ENCODE data around the gene MYBL2. TPM values are rescaled to one million over a fixed set of nuclear protein-coding genes. Genes with fewer than 3 reads are reported as not detected.

The MYBL2 gene
- polyA plus RNA-seq, 3 donors = 0.08 to 0.10 TPM; not detected in 1

GRCh38 chr20:43752051-43752360, 85.1 kb downstream of the MYBL2 start:
- peak overlapping the region in 1 of 3 experiments; percentile 47 for H3K4me3 ChIP-seq (replicated peaks in 1 of 3; ENCODE audit: low read depth in 2 of 3, low read length in 3 of 3)
- H3K9me3 Mint-ChIP-seq = peaks cover 8 to 28% (median 15%) of the 10 kb centered on the region in 7 donors
- H3K79me2 ChIP-seq (ENCODE audit: insufficient read depth, low read length) = no peaks in the 10 kb centered on the region
- H3K9me3 ChIP-seq (replicated peaks in 1 of 2; ENCODE audit: control insufficient read depth in 1 of 2, insufficient read depth in 1 of 2, low read length in 2 of 2) = peaks cover 9 to 13% of the 10 kb centered on the region in 2 donors
- H3K36me3 ChIP-seq (replicated peaks in 1 of 2; ENCODE audit: control insufficient read depth in 1 of 2, insufficient read depth in 2 of 2, low read length in 2 of 2) = no peaks in the 10 kb centered on the region
- 71% methylated on average over 1 of the region's 4 CpGs for WGBS (ENCODE audit: insufficient coverage)
- H3K27me3 ChIP-seq (ENCODE audit: control insufficient read depth in 2 of 2, insufficient read depth in 2 of 2, low read length in 2 of 2) = peaks cover 27 to 45% of the 10 kb centered on the region in 2 donors
- no peak for DNase-seq
- peak overlapping the region; percentile 22 for H3K9ac ChIP-seq (ENCODE audit: insufficient read depth, low read length, poor library complexity, severe bottlenecking)
- H3K36me3 Mint-ChIP-seq = peaks cover 11 to 13% of the 10 kb centered on the region in 2 donors
- H3K4me1 ChIP-seq (ENCODE audit: control insufficient read depth in 1 of 2, insufficient read depth in 2 of 2, low read length in 2 of 2) = peaks cover 56 to 61% of the 10 kb centered on the region in 2 donors
- peak overlapping the region in 6 of 7 donors; percentile 23 to 92 (median 84) for H3K27ac Mint-ChIP-seq
- peak overlapping the region; percentile 63 for H3K4me2 ChIP-seq (replicated peaks; ENCODE audit: extremely low read depth, low read length, poor library complexity, severe bottlenecking)
- H3K4me1 Mint-ChIP-seq = peaks cover 50% of the 10 kb centered on the region
- TF ChIP-seq, protein P1, sequence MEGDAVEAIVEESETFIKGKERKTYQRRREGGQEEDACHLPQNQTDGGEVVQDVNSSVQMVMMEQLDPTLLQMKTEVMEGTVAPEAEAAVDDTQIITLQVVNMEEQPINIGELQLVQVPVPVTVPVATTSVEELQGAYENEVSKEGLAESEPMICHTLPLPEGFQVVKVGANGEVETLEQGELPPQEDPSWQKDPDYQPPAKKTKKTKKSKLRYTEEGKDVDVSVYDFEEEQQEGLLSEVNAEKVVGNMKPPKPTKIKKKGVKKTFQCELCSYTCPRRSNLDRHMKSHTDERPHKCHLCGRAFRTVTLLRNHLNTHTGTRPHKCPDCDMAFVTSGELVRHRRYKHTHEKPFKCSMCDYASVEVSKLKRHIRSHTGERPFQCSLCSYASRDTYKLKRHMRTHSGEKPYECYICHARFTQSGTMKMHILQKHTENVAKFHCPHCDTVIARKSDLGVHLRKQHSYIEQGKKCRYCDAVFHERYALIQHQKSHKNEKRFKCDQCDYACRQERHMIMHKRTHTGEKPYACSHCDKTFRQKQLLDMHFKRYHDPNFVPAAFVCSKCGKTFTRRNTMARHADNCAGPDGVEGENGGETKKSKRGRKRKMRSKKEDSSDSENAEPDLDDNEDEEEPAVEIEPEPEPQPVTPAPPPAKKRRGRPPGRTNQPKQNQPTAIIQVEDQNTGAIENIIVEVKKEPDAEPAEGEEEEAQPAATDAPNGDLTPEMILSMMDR (IDR thresholded peaks at IDR 0.05) = no peak
- intact Hi-C loops (cut with micrococcal nuclease) = loop anchor here in 1 of 2 donors (2.0 to 5.0 kb wide), 2 partner anchors 190 to 329 kb away; no protein-coding TSS in a partner anchor
- H3K4me3 Mint-ChIP-seq = peak overlapping the region in 1 of 2 donors; percentile 86
- H3K27me3 Mint-ChIP-seq (ENCODE audit: low read depth in 3 of 3) = peaks cover 46 to 63% (median 57%) of the 10 kb centered on the region in 3 donors
- H2AFZ ChIP-seq (ENCODE audit: insufficient read depth, low read depth, low read length, poor library complexity, severe bottlenecking) = no peak overlapping the region
- H4K20me1 ChIP-seq (ENCODE audit: insufficient read depth, low read length) = no peaks in the 10 kb centered on the region
- H3K27ac ChIP-seq (ENCODE audit: low read depth in 1 of 2, low read length in 2 of 2) = no peak overlapping the region

DNA sequence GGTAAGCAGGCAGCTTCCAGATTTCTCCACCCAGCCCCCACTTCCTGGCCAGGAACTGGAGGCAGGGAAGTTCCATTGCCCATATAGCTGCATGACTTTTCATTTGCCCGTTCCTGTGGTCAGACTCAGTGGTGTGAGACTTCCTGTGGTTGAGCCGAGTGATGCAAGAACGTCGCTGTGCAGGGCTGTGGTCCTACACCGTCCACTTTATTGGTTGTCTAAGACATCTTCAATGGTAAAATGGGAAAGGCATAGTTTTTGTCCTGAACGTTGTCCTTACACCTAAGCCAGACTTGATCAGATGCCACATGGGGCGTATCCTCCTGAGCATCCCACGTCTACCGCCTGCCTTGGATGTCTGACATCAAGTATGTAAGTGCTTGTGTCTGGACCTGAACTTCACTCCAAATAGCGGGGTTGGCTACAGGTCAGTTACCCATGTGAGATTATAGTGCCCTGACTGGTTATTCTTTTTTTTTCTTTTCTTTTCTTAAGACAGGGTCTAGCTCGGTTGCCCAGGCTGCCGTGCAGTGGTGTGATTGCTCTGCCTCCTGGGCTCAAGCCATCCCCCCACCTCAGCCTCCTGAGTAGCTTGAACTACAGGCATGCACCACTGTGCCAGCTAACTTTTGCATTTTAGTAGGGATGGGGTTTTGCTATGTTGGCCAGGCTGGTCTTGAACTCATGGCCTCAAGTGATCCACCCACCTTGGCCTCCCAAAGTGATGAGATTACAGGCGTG, 85.8 kb downstream of the MYBL2 start:
- Histone ChIP-seq H3K27ac (ENCODE audit: low read depth in 1 of 2, low read length in 2 of 2) (no peak overlapping the region), H3K4me2 (replicated peaks; ENCODE audit: extremely low read depth, low read length, poor library complexity, severe bottlenecking) (peak overlapping the region; percentile 63), H3K4me1 (ENCODE audit: control insufficient read depth in 1 of 2, insufficient read depth in 2 of 2, low read length in 2 of 2) (peaks cover 52 to 54% of the 10 kb centered on the region in 2 donors), H3K36me3 (replicated peaks in 1 of 2; ENCODE audit: control insufficient read depth in 1 of 2, insufficient read depth in 2 of 2, low read length in 2 of 2) (no peaks in the 10 kb centered on the region), H2AFZ (ENCODE audit: insufficient read depth, low read depth, low read length, poor library complexity, severe bottlenecking) (no peak overlapping the region), H3K9ac (ENCODE audit: insufficient read depth, low read length, poor library complexity, severe bottlenecking) (peak overlapping the region; percentile 22), H3K4me3 (replicated peaks in 1 of 3; ENCODE audit: low read depth in 2 of 3, low read length in 3 of 3) (peak overlapping the region in 1 of 3 experiments; percentile 47), H3K9me3 (replicated peaks in 1 of 2; ENCODE audit: control insufficient read depth in 1 of 2, insufficient read depth in 1 of 2, low read length in 2 of 2) (peaks cover 4 to 13% of the 10 kb centered on the region in 2 donors), H3K79me2 (ENCODE audit: insufficient read depth, low read length) (no peaks in the 10 kb centered on the region), H3K27me3 (ENCODE audit: control insufficient read depth in 2 of 2, insufficient read depth in 2 of 2, low read length in 2 of 2) (peaks cover 27 to 45% of the 10 kb centered on the region in 2 donors), H4K20me1 (ENCODE audit: insufficient read depth, low read length) (no peaks in the 10 kb centered on the region)
- peak overlapping the region; percentile 64 to 86 for H3K4me3 Mint-ChIP-seq
- H3K27me3 Mint-ChIP-seq (ENCODE audit: low read depth in 3 of 3) = peaks cover 46 to 66% (median 61%) of the 10 kb centered on the region in 3 donors
- peak overlapping the region in 6 of 7 donors; percentile 74 to 92 (median 84) for H3K27ac Mint-ChIP-seq
- peaks cover 46% of the 10 kb centered on the region for H3K4me1 Mint-ChIP-seq
- peak; percentile 79 to 93 (median 90) for DNase-seq
- peaks cover 8 to 13% of the 10 kb centered on the region in 2 donors for H3K36me3 Mint-ChIP-seq
- intact Hi-C loops (cut with micrococcal nuclease) = loop anchor here in 1 of 2 donors (2.0 to 5.0 kb wide), 2 partner anchors 190 to 328 kb away; no protein-coding TSS in a partner anchor
- TF ChIP-seq, protein P1 (IDR thresholded peaks at IDR 0.05) = no peak
- peaks cover 4 to 21% (median 13%) of the 10 kb centered on the region in 7 donors for H3K9me3 Mint-ChIP-seq
- 38% methylated on average over 4 of the region's 13 CpGs for WGBS (ENCODE audit: insufficient coverage)

Measured in CD14-positive monocyte (primary cell).